ENCODE data around the gene MYO7A. TPM values are rescaled to one million over a fixed set of nuclear protein-coding genes. Genes with fewer than 3 reads are reported as not detected.

The MYO7A gene
- total RNA-seq, 1 donor from 2014 or later = 0.16 TPM

DNA sequence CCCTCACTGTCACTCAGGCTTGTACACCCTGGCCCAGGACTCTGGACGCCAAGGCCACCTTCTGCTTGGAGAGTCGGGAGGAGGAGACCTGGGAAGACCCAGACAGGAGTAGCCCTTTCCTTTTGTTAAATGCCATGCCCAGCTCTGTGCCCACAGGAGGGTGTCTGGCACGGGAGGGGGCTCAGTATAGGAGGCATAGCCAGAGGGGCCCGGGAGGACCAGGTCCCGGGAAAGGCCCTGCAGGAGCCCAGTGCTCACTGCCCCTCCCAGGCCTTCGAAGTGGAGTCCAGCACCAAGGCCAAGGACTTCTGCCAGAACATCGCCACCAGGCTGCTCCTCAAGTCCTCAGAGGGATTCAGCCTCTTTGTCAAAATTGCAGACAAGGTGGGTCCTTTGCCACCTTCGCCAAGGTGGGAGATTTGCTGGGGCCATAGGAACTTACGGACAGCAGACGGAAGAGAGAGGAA lies 79.0 kb downstream of the MYO7A start:
- FAIRE-seq (no peak), DNase-seq (ENCODE audit: low read depth) (no peak)
- H3K36me3 ChIP-seq (ENCODE audit: insufficient read depth, low read length) = no peaks in the 10 kb centered on the region
- Mint-ChIP-seq H3K4me1 (ENCODE audit: low read depth, unreplicated experiment) (no peaks in the 10 kb centered on the region), H3K27me3 (ENCODE audit: low read depth, unreplicated experiment) (peaks cover 47% of the 10 kb centered on the region), H3K36me3 (ENCODE audit: low read depth, unreplicated experiment) (peaks cover 1% of the 10 kb centered on the region), H3K9me3 (ENCODE audit: unreplicated experiment) (peaks cover 2% of the 10 kb centered on the region), H3K27ac (ENCODE audit: unreplicated experiment) (no peak overlapping the region), H3K4me3 (ENCODE audit: unreplicated experiment) (no peak overlapping the region)
- H3K27ac ChIP-seq (ENCODE audit: low read depth, low read length) = no peak overlapping the region
- TF ChIP-seq EZH2 (IDR thresholded peaks at IDR 0.05; ENCODE audit: insufficient read depth, low read length) = no peak
- TF ChIP-seq, protein P1, sequence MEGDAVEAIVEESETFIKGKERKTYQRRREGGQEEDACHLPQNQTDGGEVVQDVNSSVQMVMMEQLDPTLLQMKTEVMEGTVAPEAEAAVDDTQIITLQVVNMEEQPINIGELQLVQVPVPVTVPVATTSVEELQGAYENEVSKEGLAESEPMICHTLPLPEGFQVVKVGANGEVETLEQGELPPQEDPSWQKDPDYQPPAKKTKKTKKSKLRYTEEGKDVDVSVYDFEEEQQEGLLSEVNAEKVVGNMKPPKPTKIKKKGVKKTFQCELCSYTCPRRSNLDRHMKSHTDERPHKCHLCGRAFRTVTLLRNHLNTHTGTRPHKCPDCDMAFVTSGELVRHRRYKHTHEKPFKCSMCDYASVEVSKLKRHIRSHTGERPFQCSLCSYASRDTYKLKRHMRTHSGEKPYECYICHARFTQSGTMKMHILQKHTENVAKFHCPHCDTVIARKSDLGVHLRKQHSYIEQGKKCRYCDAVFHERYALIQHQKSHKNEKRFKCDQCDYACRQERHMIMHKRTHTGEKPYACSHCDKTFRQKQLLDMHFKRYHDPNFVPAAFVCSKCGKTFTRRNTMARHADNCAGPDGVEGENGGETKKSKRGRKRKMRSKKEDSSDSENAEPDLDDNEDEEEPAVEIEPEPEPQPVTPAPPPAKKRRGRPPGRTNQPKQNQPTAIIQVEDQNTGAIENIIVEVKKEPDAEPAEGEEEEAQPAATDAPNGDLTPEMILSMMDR (IDR thresholded peaks at IDR 0.05; ENCODE audit: insufficient read depth, low read depth, low read length) = no peak
- no peak overlapping the region for H3K9ac ChIP-seq (ENCODE audit: low read length)
- no peaks in the 10 kb centered on the region for H3K27me3 ChIP-seq (ENCODE audit: insufficient read depth, low read length)
- H3K4me3 ChIP-seq (ENCODE audit: insufficient read depth, low read depth, low read length) = no peak overlapping the region
- no peak overlapping the region for H2AFZ ChIP-seq (ENCODE audit: low read depth, low read length)
- no peaks in the 10 kb centered on the region for H3K79me2 ChIP-seq (ENCODE audit: insufficient read depth, low read length)
- H3K4me1 ChIP-seq (ENCODE audit: insufficient read depth, low read length) = no peaks in the 10 kb centered on the region
- no peaks in the 10 kb centered on the region for H4K20me1 ChIP-seq (ENCODE audit: insufficient read depth, low read length)
- H3K9me3 ChIP-seq (ENCODE audit: insufficient read depth, low read depth, low read length) = no peaks in the 10 kb centered on the region
- no peak overlapping the region for H3K4me2 ChIP-seq (ENCODE audit: low read length)

DNA sequence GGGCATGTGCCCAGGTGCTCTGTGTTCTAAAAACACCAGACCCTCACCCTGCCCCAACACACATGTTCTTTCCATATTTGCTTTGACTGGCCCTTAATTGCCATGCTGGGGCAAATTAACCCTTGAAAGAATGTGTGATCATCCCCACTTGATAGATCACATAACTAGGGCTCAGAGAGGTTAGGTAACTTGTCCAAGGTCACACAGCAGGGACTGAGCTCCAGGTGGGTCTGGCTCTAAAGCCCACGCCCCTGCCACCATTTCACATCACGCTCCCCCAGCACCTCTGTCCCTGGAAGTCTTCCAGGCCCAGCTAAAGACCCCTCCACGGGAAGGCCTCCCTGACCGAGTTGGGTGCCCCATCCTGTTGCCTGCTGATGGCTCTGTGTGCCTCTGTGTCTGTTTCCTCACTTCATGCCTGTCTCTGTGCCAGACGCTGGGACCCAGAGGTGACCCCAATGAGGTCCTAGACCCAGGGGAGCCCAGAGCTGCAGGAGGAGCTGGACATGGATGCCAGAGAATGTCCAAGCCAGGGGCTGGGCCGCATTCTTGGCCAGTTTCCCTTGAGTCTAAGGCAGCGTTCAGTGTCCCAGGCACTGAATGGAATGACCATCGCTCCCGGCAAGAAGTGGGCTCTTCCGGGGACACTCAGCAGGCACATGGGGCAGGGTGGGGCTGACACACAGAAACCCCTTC lies 79.7 kb downstream of the MYO7A start:
- Histone ChIP-seq H3K36me3 (ENCODE audit: insufficient read depth, low read length) (no peaks in the 10 kb centered on the region), H4K20me1 (ENCODE audit: insufficient read depth, low read length) (no peaks in the 10 kb centered on the region), H2AFZ (ENCODE audit: low read depth, low read length) (no peak overlapping the region), H3K79me2 (ENCODE audit: insufficient read depth, low read length) (no peaks in the 10 kb centered on the region), H3K9me3 (ENCODE audit: insufficient read depth, low read depth, low read length) (no peaks in the 10 kb centered on the region), H3K4me1 (ENCODE audit: insufficient read depth, low read length) (no peaks in the 10 kb centered on the region), H3K4me3 (ENCODE audit: insufficient read depth, low read depth, low read length) (no peak overlapping the region), H3K27me3 (ENCODE audit: insufficient read depth, low read length) (no peaks in the 10 kb centered on the region), H3K9ac (ENCODE audit: low read length) (no peak overlapping the region), H3K4me2 (ENCODE audit: low read length) (no peak overlapping the region), H3K27ac (ENCODE audit: low read depth, low read length) (no peak overlapping the region)
- TF ChIP-seq EZH2 (IDR thresholded peaks at IDR 0.05; ENCODE audit: insufficient read depth, low read length) = no peak
- TF ChIP-seq, protein P1 (IDR thresholded peaks at IDR 0.05; ENCODE audit: insufficient read depth, low read depth, low read length) = no peak
- H3K4me3 Mint-ChIP-seq (ENCODE audit: unreplicated experiment) = no peak overlapping the region
- peaks cover 54% of the 10 kb centered on the region for H3K27me3 Mint-ChIP-seq (ENCODE audit: low read depth, unreplicated experiment)
- DNase-seq (ENCODE audit: low read depth) (no peak), FAIRE-seq (no peak)
- H3K27ac Mint-ChIP-seq (ENCODE audit: unreplicated experiment) = no peak overlapping the region
- H3K36me3 Mint-ChIP-seq (ENCODE audit: low read depth, unreplicated experiment) = peaks cover 3% of the 10 kb centered on the region
- peaks cover 2% of the 10 kb centered on the region for H3K9me3 Mint-ChIP-seq (ENCODE audit: unreplicated experiment)
- no peaks in the 10 kb centered on the region for H3K4me1 Mint-ChIP-seq (ENCODE audit: low read depth, unreplicated experiment)

DNA sequence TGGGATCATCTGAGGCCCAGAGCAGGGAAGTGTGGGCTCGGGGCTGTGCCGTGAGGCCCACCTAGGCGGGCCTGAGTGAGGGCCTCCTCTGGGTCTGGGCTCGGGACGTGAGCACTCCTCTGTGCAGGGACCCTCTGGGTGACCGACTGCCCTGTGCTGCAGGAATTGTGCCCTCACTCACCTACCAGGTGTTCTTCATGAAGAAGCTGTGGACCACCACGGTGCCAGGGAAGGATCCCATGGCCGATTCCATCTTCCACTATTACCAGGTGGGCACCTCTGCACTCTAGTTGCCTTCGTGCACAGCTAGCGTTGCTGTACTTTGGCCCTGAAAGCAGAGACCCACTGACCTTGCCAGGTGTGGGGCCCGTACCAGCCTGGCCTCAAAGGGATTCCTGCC lies 80.5 kb downstream of the MYO7A start:
- no peak overlapping the region for H3K4me3 Mint-ChIP-seq (ENCODE audit: unreplicated experiment)
- TF ChIP-seq, protein P1 (IDR thresholded peaks at IDR 0.05; ENCODE audit: insufficient read depth, low read depth, low read length) = no peak
- no peak for TF ChIP-seq EZH2 (IDR thresholded peaks at IDR 0.05; ENCODE audit: insufficient read depth, low read length)
- peaks cover 1% of the 10 kb centered on the region for H3K36me3 Mint-ChIP-seq (ENCODE audit: low read depth, unreplicated experiment)
- Histone ChIP-seq H3K27me3 (ENCODE audit: insufficient read depth, low read length) (no peaks in the 10 kb centered on the region), H3K9ac (ENCODE audit: low read length) (no peak overlapping the region), H2AFZ (ENCODE audit: low read depth, low read length) (no peak overlapping the region), H4K20me1 (ENCODE audit: insufficient read depth, low read length) (no peaks in the 10 kb centered on the region), H3K27ac (ENCODE audit: low read depth, low read length) (no peak overlapping the region), H3K36me3 (ENCODE audit: insufficient read depth, low read length) (no peaks in the 10 kb centered on the region), H3K4me3 (ENCODE audit: insufficient read depth, low read depth, low read length) (no peak overlapping the region), H3K9me3 (ENCODE audit: insufficient read depth, low read depth, low read length) (no peaks in the 10 kb centered on the region), H3K4me1 (ENCODE audit: insufficient read depth, low read length) (no peaks in the 10 kb centered on the region), H3K79me2 (ENCODE audit: insufficient read depth, low read length) (no peaks in the 10 kb centered on the region), H3K4me2 (ENCODE audit: low read length) (no peak overlapping the region)
- H3K27me3 Mint-ChIP-seq (ENCODE audit: low read depth, unreplicated experiment) = peaks cover 58% of the 10 kb centered on the region
- no peak for DNase-seq (ENCODE audit: low read depth)
- no peak for FAIRE-seq
- H3K27ac Mint-ChIP-seq (ENCODE audit: unreplicated experiment) = no peak overlapping the region
- H3K9me3 Mint-ChIP-seq (ENCODE audit: unreplicated experiment) = peaks cover 4% of the 10 kb centered on the region
- no peaks in the 10 kb centered on the region for H3K4me1 Mint-ChIP-seq (ENCODE audit: low read depth, unreplicated experiment)
